Uterus (tissue), 4 donors: ENCODE results near the gene RASGRF1. TPM values are rescaled to one million over a fixed set of nuclear protein-coding genes. Genes with fewer than 3 reads are reported as not detected.

ENCODE experiments used
- DNase-seq, 2 donors: peaks; one replicate each; pipeline ENCODE4 v3.0.0-alpha.2; 2019 to 2020
- H3K27ac ChIP-seq, 2 donors: fragments of 200-600 bp; sonication (generic); 1 replicate in 1 of 2; 2 replicates in 1 of 2; pipeline ENCODE4 v1.5.1; 2016 to 2018
- H3K27me3 ChIP-seq, 2 donors: fragments of 200-600 bp; sonication (generic); one replicate each; pipeline ENCODE4 v1.5.1; 2018 to 2019; ENCODE audit warnings: control low read depth in 1 of 2
- H3K36me3 ChIP-seq, 2 donors: fragments of 200-600 bp; sonication (generic); one replicate each; pipeline ENCODE4 v1.5.1; 2019; ENCODE audit warnings: control low read depth in 1 of 2
- H3K4me1 ChIP-seq, 2 donors: fragments of 200-600 bp; sonication (generic); one replicate each; pipeline ENCODE4 v1.5.1; 2018 to 2019; ENCODE audit warnings: control low read depth in 1 of 2
- H3K4me3 ChIP-seq, 2 donors: fragments of 200-600 bp; sonication (generic); 1 replicate in 1 of 2; 2 replicates in 1 of 2; pipeline ENCODE4 v1.5.1; 2018 to 2019; ENCODE audit warnings: mild to moderate bottlenecking in 1 of 2
- H3K9me3 ChIP-seq, 2 donors: fragments of 200-600 bp; sonication (generic); one replicate each; pipeline ENCODE4 v1.5.1; 2019; ENCODE audit warnings: control low read depth in 1 of 2
- POLR2A ChIP-seq, 2 donors: fragments of 450-650 bp; IDR thresholded peaks; one replicate each; pipeline ENCODE4 v1.6.1; 2016; ENCODE audit warnings: antibody characterized with exemption in 2 of 2, mild to moderate bottlenecking in 1 of 2, moderate library complexity in 1 of 2
- intact Hi-C: fragments of 100-400 bp; cut with DNase I; formaldehyde crosslinking; loops from one replicate; pipeline ENCODE4 v1.15.1; 2023; ENCODE audit warnings: low total_unique reads
- total RNA-seq, 4 donors: library from RNA; depleted of rRNA in 3 of 4; stranded (reverse); fragments of >200 nt in 3 of 4; gene quantifications; one replicate each; pipeline versions ENCODE4 v1.1.0 to v1.2.4, GENCODE V29; 2014 to 2023
- TF ChIP-seq, protein P1 (sequence below), 4 experiments: fragments of 200-600 bp in 2 of 4; fragments of 450-650 bp in 2 of 4; sonication (generic) in 2 of 4; IDR thresholded peaks; one replicate each; pipeline ENCODE4 v1.5.1; 2016 to 2019; ENCODE audit warnings: antibody characterized with exemption in 4 of 4, mild to moderate bottlenecking in 2 of 4, moderate library complexity in 1 of 4
- donor health status: DM: yes; HTN: yes; CAD: no.

RASGRF1 gene
- total RNA-seq, 4 donors from 2014 or later: 0.21 to 3.4 (median 1.8) TPM; not detected in 1

DNA sequence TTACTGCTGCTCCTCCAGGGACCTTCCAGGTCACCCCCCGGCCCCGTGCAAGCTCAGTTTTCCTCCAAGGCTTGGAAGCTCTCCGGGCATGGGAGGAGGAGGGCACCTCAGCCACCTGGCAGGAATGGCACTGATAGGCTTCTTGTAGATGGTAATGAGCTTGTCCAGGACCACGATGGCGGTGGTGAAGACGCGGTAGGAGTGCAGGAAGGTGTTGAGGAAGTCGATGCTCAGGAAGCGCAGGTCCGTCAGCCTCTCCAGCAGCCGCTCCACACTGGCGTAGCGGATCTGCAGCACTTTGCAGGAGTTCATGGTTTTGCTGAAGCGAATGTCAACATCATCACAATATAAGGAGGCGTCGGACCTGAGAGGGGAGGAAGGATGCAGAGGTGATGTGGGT, 84.5 kb downstream of the RASGRF1 start:
- DNase-seq: no peak
- Histone ChIP-seq H3K27me3 (no peaks in the 10 kb centered on the region), H3K36me3 (no peaks in the 10 kb centered on the region), H3K9me3 (no peaks in the 10 kb centered on the region), H3K27ac (no peak overlapping the region), H3K4me3 (no peak overlapping the region), H3K4me1 (no peaks in the 10 kb centered on the region)
- intact Hi-C loops: no loop called here
- no peak for TF ChIP-seq POLR2A (IDR thresholded peaks at IDR 0.05)
- TF ChIP-seq, protein P1, sequence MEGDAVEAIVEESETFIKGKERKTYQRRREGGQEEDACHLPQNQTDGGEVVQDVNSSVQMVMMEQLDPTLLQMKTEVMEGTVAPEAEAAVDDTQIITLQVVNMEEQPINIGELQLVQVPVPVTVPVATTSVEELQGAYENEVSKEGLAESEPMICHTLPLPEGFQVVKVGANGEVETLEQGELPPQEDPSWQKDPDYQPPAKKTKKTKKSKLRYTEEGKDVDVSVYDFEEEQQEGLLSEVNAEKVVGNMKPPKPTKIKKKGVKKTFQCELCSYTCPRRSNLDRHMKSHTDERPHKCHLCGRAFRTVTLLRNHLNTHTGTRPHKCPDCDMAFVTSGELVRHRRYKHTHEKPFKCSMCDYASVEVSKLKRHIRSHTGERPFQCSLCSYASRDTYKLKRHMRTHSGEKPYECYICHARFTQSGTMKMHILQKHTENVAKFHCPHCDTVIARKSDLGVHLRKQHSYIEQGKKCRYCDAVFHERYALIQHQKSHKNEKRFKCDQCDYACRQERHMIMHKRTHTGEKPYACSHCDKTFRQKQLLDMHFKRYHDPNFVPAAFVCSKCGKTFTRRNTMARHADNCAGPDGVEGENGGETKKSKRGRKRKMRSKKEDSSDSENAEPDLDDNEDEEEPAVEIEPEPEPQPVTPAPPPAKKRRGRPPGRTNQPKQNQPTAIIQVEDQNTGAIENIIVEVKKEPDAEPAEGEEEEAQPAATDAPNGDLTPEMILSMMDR (IDR thresholded peaks at IDR 0.05): no peak

- no peak for TF ChIP-seq POLR2A (IDR thresholded peaks at IDR 0.05)
- TF ChIP-seq, protein P1 (IDR thresholded peaks at IDR 0.05): no peak
- no peak overlapping the region for H3K27ac ChIP-seq
- intact Hi-C loops: no loop called here
- no peaks in the 10 kb centered on the region for H3K4me1 ChIP-seq
- H3K9me3 ChIP-seq: no peaks in the 10 kb centered on the region
- no peak for DNase-seq
- H3K27me3 ChIP-seq: no peaks in the 10 kb centered on the region
- H3K36me3 ChIP-seq: no peaks in the 10 kb centered on the region
- H3K4me3 ChIP-seq: no peak overlapping the region
Measured at GRCh38 chr15:79004336-79004735, 86.2 kb downstream of the RASGRF1 start.

DNA sequence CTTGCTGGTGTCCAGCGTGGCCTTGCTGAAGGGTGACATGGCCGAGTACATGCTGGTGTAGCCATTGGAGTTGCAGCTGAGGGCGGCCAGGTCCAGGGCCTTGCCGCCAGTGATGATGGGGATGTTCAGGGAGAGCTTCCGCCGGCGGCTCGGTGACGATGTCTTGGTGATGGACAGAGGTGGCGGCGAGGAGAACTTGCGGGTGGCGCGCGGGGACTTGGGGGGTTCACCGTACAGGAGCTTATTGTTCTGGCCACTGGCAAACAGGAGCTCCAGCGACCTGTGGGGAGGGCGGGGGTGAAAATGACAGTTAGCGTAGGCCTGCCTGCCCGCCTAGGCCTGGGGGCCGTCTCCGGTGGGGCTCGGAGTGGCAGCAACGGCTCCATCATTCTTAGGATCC, 86.7 kb downstream of the RASGRF1 start:
- no peak for DNase-seq
- Histone ChIP-seq H3K27me3 (no peaks in the 10 kb centered on the region), H3K9me3 (no peaks in the 10 kb centered on the region), H3K27ac (no peak overlapping the region), H3K36me3 (no peaks in the 10 kb centered on the region), H3K4me3 (no peak overlapping the region), H3K4me1 (no peaks in the 10 kb centered on the region)
- intact Hi-C loops: no loop called here
- no peak for TF ChIP-seq POLR2A (IDR thresholded peaks at IDR 0.05)
- TF ChIP-seq, protein P1 (IDR thresholded peaks at IDR 0.05): no peak

GRCh38 chr15:79003301-79003700, 87.3 kb downstream of the RASGRF1 start:
- intact Hi-C loops: no loop called here
- Histone ChIP-seq H3K9me3 (no peaks in the 10 kb centered on the region), H3K36me3 (no peaks in the 10 kb centered on the region), H3K27me3 (no peaks in the 10 kb centered on the region), H3K27ac (no peak overlapping the region), H3K4me1 (no peaks in the 10 kb centered on the region), H3K4me3 (no peak overlapping the region)
- no peak for DNase-seq
- TF ChIP-seq POLR2A (IDR thresholded peaks at IDR 0.05): no peak
- TF ChIP-seq, protein P1 (IDR thresholded peaks at IDR 0.05): no peak

GRCh38 chr15:79002581-79002980, 88.0 kb downstream of the RASGRF1 start:
- no peak for DNase-seq
- TF ChIP-seq, protein P1 (IDR thresholded peaks at IDR 0.05): no peak
- TF ChIP-seq POLR2A (IDR thresholded peaks at IDR 0.05): no peak

More at GRCh38 chr15:79002581-79002980, 88.0 kb downstream of the RASGRF1 start:
- no peak overlapping the region for H3K4me3 ChIP-seq
- intact Hi-C loops: no loop called here
- no peaks in the 10 kb centered on the region for H3K36me3 ChIP-seq
- H3K9me3 ChIP-seq: no peaks in the 10 kb centered on the region
- no peak overlapping the region for H3K27ac ChIP-seq
- no peaks in the 10 kb centered on the region for H3K4me1 ChIP-seq
- no peaks in the 10 kb centered on the region for H3K27me3 ChIP-seq
